SU-DHL-6 (cell line): ENCODE measurements around the gene STIM2.

ENCODE experiments used
- EZH2phosphoT487 ChIP-seq: fragments of 200-600 bp; sonication (generic), shearing (Covaris generic); conservative IDR thresholded peaks from 2 replicates; pipeline ENCODE4 v1.6.1; 2018; ENCODE audit warnings: mild to moderate bottlenecking, antibody characterized with exemption, low read length, moderate library complexity, mixed read lengths
- TF ChIP-seq, protein P1 (sequence below): fragments of 200-600 bp; sonication (generic); IDR thresholded peaks from one replicate; pipeline ENCODE4 v1.5.1; 2017; ENCODE audit warnings: antibody characterized with exemption, mild to moderate bottlenecking, low read length, moderate library complexity; ENCODE audit not compliant: insufficient read depth, poor library complexity, severe bottlenecking

DNA sequence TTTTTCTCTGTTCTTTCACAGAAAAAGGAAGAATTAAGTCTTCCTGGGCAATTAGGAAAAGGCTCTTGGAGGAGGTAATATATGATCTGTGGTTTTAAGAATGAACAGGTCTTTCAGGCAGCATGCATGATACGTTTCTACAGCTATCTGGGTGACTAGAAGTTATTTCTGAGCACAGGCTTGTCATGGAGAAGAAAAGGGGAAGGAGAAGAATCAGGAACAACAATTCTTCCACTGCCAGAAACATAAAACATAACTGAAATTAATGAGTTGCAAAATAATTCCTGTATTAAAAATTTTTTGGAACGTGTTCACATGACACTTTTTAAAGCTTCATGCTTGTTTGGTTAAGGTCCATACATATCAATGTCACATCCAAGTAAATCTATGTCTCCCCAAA lies 17.7 kb upstream of the STIM2 start:
- TF ChIP-seq, protein P1, sequence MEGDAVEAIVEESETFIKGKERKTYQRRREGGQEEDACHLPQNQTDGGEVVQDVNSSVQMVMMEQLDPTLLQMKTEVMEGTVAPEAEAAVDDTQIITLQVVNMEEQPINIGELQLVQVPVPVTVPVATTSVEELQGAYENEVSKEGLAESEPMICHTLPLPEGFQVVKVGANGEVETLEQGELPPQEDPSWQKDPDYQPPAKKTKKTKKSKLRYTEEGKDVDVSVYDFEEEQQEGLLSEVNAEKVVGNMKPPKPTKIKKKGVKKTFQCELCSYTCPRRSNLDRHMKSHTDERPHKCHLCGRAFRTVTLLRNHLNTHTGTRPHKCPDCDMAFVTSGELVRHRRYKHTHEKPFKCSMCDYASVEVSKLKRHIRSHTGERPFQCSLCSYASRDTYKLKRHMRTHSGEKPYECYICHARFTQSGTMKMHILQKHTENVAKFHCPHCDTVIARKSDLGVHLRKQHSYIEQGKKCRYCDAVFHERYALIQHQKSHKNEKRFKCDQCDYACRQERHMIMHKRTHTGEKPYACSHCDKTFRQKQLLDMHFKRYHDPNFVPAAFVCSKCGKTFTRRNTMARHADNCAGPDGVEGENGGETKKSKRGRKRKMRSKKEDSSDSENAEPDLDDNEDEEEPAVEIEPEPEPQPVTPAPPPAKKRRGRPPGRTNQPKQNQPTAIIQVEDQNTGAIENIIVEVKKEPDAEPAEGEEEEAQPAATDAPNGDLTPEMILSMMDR, result no peak
- no peak for TF ChIP-seq EZH2phosphoT487
